GM18519 (cell line): ENCODE results near the gene HGD.

Experiments
- ATAC-seq: cut with Tn5 transposase; IDR thresholded peaks from one replicate; pipeline ENCODE4 v1.9.1; 2021; ENCODE audit warnings: mild to moderate bottlenecking, moderate library complexity; ENCODE audit not compliant: unreplicated experiment, low FRiP score

Gene HGD

DNA sequence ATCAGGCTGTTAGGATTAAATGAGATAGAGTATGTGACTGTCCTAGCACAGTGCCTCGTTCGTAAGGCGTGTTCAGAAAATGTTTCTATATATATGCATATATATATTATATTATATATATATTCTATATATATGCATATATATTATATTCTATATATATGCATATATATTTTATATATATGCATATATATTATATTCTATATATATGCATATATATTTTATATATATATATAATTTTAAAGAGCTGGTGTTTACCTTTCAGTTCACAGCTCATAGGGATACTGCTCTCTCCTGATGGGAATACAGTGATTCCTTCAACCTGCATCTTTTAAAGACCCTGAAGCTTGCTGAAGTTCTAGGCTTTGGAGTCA is 85.2 kb downstream of the HGD start:
- no peak for ATAC-seq

DNA sequence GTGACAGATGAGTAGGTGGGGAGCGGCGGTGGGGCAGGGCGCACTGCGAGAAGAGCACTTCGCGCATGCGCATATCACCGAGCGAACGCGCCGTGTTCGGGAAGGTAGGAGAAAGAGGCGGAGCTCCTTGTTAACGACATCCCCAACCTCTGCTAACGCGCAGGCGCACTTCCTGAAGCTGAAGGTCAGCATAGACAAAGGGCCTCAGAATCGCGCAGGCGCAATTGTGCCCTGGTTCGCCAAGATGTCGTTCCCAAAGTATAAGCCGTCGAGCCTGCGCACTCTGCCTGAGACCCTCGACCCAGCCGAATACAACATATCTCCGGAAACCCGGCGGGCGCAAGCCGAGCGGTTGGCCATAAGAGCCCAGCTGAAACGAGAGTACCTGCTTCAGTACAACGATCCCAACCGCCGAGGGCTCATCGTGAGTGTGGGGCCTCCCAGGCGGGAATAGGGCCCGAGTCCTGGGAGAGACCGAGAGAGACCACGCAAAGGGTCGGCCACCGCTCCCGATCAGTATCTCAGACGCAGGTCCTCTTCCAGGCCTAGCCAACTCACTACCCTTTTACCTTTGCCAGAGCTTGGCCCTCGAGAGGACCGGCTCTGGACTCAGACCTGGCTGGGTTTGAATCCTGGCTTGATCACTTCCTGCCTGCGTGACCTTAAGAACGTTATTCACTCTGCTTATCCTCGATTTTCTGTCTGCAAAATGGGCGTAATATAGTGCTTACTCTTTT is 85.8 kb downstream of the HGD start, which contains the start of gene NDUFB4:
Gene NDUFB4, plus strand, starts transcription at position 221 of the 737 bp plus-strand sequence. Its CDS starts 24 bp downstream, at position 245.
- peak; percentile 94 for ATAC-seq

DNA sequence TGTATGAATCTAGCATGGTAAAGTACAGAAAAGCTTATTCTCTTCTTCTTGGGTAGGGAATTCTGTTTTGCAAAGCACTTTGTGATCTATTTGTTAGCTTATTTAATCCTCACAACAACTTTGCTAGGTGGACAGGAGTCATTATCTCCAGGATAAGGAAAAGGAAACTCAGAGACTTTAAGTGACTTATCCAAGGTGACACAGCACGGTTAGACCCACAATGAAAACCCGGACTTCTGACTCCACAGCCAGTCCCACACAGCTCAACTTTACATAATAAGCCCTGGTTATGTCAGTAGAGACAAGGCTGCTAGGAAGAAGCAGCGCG is 86.3 kb downstream of the HGD start:
- ATAC-seq, result no peak

DNA sequence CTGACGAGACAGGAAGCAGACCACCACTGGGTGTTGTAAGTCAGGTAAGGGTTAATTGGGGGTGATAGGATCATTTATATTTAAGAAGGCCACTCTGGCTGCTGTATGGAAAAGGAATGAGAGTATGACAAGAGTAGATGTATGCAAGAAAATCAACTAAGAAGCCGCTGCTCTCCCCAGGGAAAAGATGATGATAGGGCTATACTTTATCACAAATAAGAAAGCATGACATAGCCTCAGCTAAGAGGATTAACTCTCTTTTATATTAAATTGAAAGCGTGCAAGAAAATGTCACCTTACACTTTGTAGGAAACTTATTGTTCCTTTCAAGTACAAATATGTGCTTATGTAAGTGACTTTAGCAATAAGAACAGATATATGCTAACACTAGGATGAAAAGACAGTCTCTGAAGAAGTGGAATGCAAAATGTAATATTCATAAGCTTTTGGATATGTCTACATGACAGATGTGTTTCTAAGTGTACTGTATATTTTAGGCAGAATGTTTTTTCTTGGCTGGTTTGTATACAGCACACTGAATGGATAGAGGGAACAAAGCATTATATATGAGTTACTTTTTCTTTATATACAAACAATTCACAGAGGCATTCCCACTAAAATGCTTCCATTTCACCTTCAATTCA is 94.6 kb downstream of the HGD start:
- no peak for ATAC-seq
